SH-SY5Y (cell line): ENCODE results near the gene KDM4C.

Experiments used
- GATA2 ChIP-seq: IDR thresholded peaks from 2 replicates; pipeline ENCODE4 v1.6.1; 2011; ENCODE audit warnings: mild to moderate bottlenecking, low read depth, low read length
- GATA3 ChIP-seq: IDR thresholded peaks from 2 replicates; pipeline ENCODE4 v1.6.1; 2011; ENCODE audit warnings: low read depth, mild to moderate bottlenecking, low read length, moderate library complexity

- TF ChIP-seq GATA2: no peak
- TF ChIP-seq GATA3: no peak
Observed at GRCh38 chr9:6884990-6885389, 127.2 kb downstream of the KDM4C start.
